HG03135 (cell line): Measurements from ENCODE around the gene KLRC3.
"Not testable (repeated sequence)": the region's sequence is repeated elsewhere in the genome, so short reads cannot be mapped to it uniquely, and the experiment has no call there.

Experiments
- ATAC-seq: cut with Tn5 transposase; IDR thresholded peaks from one replicate; pipeline ENCODE4 v1.9.1; 2021; ENCODE audit warnings: mild to moderate bottlenecking, moderate library complexity; ENCODE audit not compliant: unreplicated experiment

KLRC3 gene

GRCh38 chr12:10371893-10372535 lies 48.4 kb downstream of the KLRC3 start:
- ATAC-seq = not testable (repeated sequence)

GRCh38 chr12:10369557-10370415 lies 50.6 kb downstream of the KLRC3 start:
- no peak for ATAC-seq

DNA sequence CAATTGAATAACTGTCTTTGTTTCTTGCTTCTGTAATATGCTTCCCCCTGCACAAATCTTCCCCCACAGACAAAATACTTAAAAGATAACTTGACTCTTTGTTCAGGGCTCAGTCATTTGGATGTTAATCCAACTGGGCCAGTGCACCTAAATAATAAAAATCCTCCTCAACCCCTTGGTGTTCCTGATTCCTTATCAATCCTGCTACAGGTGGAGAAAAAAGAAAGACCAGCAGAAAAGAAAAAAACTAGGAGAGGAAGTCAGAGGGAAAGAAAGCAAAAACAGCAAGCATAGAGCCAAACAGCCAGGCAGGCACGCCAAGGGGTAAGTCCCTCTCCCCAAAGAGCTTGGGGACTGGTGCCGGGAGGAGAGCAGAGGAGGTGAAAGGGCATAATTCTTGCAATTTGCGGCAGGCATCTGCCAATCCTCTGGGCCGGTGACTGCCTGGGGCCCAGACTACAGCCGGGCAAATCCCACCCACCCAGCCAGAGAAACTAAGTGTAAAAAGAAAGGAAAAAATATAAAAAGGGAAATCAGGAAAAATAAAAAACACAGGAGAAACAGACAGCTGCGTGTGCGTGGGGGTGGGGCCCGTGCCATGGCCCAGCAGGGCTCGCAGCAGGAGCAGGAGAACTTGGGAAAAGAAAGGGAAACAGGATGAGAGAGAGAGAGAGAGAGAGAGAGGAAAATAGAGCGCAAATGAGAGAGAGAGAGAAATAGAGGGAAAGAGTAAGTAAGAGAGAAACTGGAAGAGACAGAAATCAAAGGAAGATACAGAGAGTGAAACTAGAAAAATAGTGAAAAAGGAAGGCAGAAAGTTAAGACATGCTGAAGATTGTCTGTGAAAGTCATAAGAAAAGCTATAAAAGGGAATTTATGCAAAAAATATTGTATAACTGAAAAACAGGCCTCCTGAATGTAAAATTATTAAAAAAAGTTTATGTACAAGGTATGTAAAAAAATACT lies 51.9 kb downstream of the KLRC3 start:
- ATAC-seq = no peak

- ATAC-seq = not testable (repeated sequence)
Observed at GRCh38 chr12:10367714-10368113, 52.7 kb downstream of the KLRC3 start.

DNA sequence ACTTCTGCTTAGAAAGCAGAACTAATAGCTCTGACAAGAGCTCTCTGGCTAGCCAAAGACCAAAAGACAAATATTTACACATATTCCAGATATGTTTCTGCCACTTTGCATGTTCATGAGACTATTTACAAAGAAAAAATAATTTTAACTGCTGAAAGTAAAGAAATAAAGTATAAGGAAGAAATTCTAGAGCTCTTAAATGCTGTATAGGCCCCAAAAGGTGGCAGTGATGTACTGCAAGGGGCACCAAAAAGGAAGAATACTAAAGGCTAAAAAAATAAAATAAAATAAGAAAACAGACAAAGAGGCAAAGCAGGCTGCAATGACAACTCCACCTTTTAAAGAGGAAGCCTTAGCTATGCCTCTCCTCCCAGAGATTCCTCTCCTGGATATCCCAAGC lies 53.5 kb downstream of the KLRC3 start:
- ATAC-seq = no peak

DNA sequence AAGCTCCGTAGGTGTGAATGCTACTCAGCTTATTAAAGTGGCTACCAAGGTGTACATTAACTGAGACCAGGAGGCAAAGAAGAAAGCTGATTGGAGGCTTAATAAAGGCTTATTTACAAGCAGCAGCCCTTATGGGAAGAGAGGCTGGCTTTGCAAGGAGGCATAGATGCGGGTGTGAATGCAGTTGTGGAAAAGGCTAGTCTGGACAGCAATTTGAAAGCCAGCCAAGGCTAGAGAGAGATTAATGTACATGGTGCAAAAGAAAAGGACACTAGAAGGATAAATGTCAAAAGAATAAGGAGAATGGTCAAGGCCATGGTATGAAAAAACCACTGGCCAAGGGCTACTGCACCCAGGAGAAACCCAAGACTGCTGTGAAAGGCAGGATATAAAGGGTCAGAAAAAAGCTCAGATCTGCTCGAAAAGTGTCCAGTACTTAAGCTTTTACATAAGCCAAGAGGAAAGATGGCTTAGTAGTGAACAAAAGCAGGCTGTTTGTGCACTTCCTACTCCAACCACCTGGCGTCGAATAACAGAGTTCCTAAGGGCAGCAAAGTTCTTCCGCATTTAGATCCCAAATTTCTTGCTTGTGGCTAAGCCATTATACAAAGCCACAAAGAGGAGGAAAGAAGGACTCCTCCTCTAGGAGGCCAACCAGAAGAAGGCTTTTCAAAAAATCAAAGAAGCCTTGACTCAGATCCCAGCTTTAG lies 54.5 kb downstream of the KLRC3 start:
- no peak for ATAC-seq

- peak; percentile 66 for ATAC-seq
Observed at GRCh38 chr12:10364815-10365622, 55.4 kb downstream of the KLRC3 start.

DNA sequence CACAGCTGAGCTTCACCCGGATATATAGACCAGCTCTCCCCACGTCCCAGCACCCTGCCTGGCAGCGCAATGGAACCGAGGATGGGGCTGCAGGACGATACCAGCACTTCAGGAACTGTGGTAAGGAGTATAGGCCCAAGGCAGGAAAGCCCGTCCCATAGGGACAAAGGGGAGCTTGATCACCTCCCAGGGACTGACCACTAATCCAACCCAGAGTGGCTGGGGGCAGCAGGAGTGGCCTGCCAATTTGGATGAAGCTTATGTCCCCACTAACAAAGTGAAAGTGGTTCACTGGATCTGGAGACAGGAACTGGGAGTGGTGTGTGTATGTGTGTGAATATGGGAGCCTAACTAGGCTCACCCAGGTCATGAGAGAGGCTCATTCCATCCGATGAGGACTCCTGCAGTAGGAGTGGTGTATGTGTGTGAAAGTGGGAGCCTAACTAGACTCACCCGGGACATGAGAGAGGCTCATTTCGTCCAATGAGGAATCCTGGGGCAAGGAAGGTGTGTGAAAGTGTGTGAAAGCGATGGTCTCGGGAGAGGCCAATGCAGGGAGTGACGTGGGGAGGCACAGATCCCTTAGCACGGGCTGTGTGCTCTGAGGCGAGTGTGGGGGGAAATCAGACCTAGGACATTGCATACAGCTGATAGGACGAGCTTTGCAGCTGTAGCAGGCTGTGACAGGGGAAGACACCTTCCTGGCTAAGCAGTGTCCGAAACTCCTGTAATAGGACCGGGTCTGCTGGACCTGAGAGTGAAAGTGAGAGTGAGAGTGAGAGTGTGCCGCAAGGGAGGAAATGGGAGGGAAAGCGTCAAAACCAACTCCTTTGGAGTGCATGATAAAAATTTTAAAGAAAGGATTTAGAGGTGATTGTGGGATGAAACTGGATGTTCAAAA lies 56.2 kb downstream of the KLRC3 start:
- ATAC-seq = peak; percentile 75

- no peak for ATAC-seq
Observed at GRCh38 chr12:10363658-10363913, 56.8 kb downstream of the KLRC3 start.

DNA sequence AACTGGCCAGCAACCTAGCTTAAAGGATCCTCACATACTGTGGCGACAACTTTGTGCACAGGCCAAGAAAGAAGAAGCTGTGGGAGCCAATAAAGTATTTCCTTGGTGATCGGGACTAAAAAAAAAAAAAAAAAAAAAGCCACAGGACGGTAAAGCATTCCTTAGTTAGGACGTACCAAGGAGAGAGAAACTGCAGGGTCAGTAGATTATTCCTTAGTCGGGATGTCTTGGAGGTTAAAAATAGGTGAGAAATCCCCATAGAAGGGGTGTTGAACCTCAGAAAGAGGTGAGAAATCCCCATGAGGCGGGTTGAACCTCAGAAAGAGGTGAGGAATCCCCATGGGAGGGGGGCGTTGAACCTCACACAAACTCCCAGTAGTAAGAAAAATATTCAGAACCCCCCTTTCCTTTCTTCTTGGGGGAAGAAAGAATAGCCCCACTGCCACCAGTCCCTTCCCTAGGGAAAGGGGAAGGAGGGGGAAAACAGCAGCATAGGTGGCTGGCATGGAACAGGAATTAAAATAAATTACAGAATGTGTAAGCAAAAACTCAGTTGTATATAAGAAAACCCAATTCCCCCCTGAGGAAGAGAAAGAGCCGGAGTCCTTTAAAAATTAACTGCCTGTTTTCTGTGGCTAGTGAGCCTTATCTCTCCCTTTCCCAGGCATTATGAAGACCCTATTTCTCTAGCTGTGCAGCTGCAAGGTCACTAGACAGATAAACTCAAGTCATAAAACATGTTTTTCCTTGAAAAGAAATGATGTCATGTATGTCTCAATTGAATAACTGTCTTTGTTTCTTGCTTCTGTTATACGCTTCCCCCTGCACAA lies 57.4 kb downstream of the KLRC3 start:
- ATAC-seq = no peak

DNA sequence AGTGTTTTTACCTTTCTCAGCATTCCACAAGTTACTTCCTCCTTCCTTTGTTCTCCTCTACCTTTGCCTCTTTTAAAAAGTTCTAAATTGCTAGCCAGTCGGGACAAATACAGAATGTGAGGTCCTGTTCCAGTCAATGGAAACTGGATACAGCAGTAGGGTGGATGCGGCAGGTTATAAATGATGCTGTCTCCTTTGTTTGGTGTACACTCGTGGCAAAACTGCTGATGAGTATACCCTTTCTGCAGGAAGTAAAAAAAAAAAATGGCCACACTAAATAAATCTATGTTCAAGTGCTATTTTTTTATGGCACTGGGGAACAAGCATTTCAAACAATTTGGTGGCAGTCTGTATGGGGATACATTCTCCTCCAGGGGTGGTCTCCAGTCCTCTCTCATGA lies 58.1 kb downstream of the KLRC3 start:
- no peak for ATAC-seq
